Astrocyte (in vitro differentiated cells and primary cell): ENCODE results near the gene RSPH1. TPM values are rescaled to one million over a fixed set of nuclear protein-coding genes. Genes with fewer than 3 reads are reported as not detected.

Experiments used
- DNase-seq: peaks from one replicate; pipeline ENCODE4 v3.0.0-alpha.2; 2010; ENCODE audit warnings: low read depth
- FAIRE-seq: peaks from 2 replicates; lab custom pipeline; 2011; peaks lifted over from hg19 to GRCh38; lab: Jason Lieb, UNC
- H2AFZ ChIP-seq: 2 replicates; pipeline ENCODE4 v1.6.0; 2012; ENCODE audit warnings: low read depth, low read length, inconsistent platforms
- H3K27ac ChIP-seq: 2 replicates; pipeline ENCODE4 v1.5.1; 2011; ENCODE audit warnings: low read depth, low read length, inconsistent platforms
- H3K27me3 ChIP-seq: 2 replicates; pipeline ENCODE4 v1.6.0; 2011; ENCODE audit warnings: low read length, inconsistent platforms; ENCODE audit not compliant: insufficient read depth
- H3K36me3 ChIP-seq: 2 replicates; pipeline ENCODE4 v1.5.1; 2011; ENCODE audit warnings: low read length, inconsistent platforms; ENCODE audit not compliant: insufficient read depth
- H3K4me1 ChIP-seq: 2 replicates; pipeline ENCODE4 v1.5.1; 2011; ENCODE audit warnings: low read length, inconsistent platforms; ENCODE audit not compliant: insufficient read depth
- H3K4me2 ChIP-seq: 2 replicates; pipeline ENCODE4 v1.6.0; 2012; ENCODE audit warnings: low read length, inconsistent platforms
- H3K4me3 ChIP-seq: 2 replicates; pipeline ENCODE4 v1.5.1; 2011; ENCODE audit warnings: low read depth, mild to moderate bottlenecking, low read length, inconsistent platforms; ENCODE audit not compliant: insufficient read depth
- H3K79me2 ChIP-seq: 2 replicates; pipeline ENCODE4 v1.6.0; 2012; ENCODE audit warnings: mild to moderate bottlenecking, low read length, inconsistent platforms; ENCODE audit not compliant: insufficient read depth
- H3K9ac ChIP-seq: 2 replicates; pipeline ENCODE4 v1.6.0; 2012; ENCODE audit warnings: mild to moderate bottlenecking, low read length, inconsistent platforms
- H3K9me3 ChIP-seq: 2 replicates; pipeline ENCODE4 v1.5.1; 2012; ENCODE audit warnings: low read depth, mild to moderate bottlenecking, low read length, inconsistent platforms; ENCODE audit not compliant: insufficient read depth
- H4K20me1 ChIP-seq: 2 replicates; pipeline ENCODE4 v1.6.0; 2012; ENCODE audit warnings: low read length, inconsistent platforms; ENCODE audit not compliant: insufficient read depth
- H3K27ac Mint-ChIP-seq: one replicate; pipeline ENCODE4 v1.8.0; 2021; ENCODE audit warnings: mild to moderate bottlenecking, mixed read lengths; ENCODE audit not compliant: unreplicated experiment
- H3K27me3 Mint-ChIP-seq: one replicate; pipeline ENCODE4 v1.8.0; 2021; ENCODE audit warnings: low read depth, mixed read lengths; ENCODE audit not compliant: unreplicated experiment
- H3K36me3 Mint-ChIP-seq: one replicate; pipeline ENCODE4 v1.8.0; 2021; ENCODE audit warnings: low read depth, mixed read lengths; ENCODE audit not compliant: unreplicated experiment
- H3K4me1 Mint-ChIP-seq: one replicate; pipeline ENCODE4 v1.8.0; 2021; ENCODE audit warnings: low read depth, mixed read lengths; ENCODE audit not compliant: unreplicated experiment
- H3K4me3 Mint-ChIP-seq: one replicate; pipeline ENCODE4 v1.8.0; 2021; ENCODE audit warnings: mild to moderate bottlenecking, moderate library complexity, mixed read lengths; ENCODE audit not compliant: unreplicated experiment
- H3K9me3 Mint-ChIP-seq: one replicate; pipeline ENCODE4 v1.8.0; 2021; ENCODE audit warnings: mild to moderate bottlenecking, mixed read lengths; ENCODE audit not compliant: unreplicated experiment
- CTCF ChIP-seq: IDR thresholded peaks from 2 replicates; pipeline ENCODE4 v1.5.1; 2011; ENCODE audit warnings: low read depth, mild to moderate bottlenecking, inconsistent platforms, low read length, moderate library complexity; ENCODE audit not compliant: insufficient read depth
- EZH2 ChIP-seq: IDR thresholded peaks from 2 replicates; pipeline ENCODE4 v1.6.1; 2012; ENCODE audit warnings: mild to moderate bottlenecking, low read length, inconsistent platforms; ENCODE audit not compliant: insufficient read depth
- total RNA-seq: library from RNA; stranded (reverse); gene quantifications from 2 replicates; pipeline ENCODE4 v1.2.1, GENCODE V29; 2021

The RSPH1 gene
- total RNA-seq, 1 donor from 2014 or later = 0.43 TPM

GRCh38 chr21:42523211-42523610 lies 27.2 kb upstream of the RSPH1 start:
- no peak overlapping the region for H2AFZ ChIP-seq
- H3K4me3 ChIP-seq = no peak overlapping the region
- TF ChIP-seq CTCF = no peak
- TF ChIP-seq EZH2 = no peak
- H3K4me1 ChIP-seq = peaks cover 20% of the 10 kb centered on the region
- H3K4me2 ChIP-seq = no peak overlapping the region
- Mint-ChIP-seq H3K27me3 (peaks cover 10% of the 10 kb centered on the region), H3K9me3 (no peaks in the 10 kb centered on the region), H3K4me1 (peaks cover 16% of the 10 kb centered on the region), H3K4me3 (no peak overlapping the region), H3K27ac (no peak overlapping the region), H3K36me3 (peaks cover 16% of the 10 kb centered on the region)
- H3K27ac ChIP-seq = no peak overlapping the region
- no peak overlapping the region for H3K9ac ChIP-seq
- no peaks in the 10 kb centered on the region for H3K36me3 ChIP-seq
- H3K27me3 ChIP-seq = peaks cover 3% of the 10 kb centered on the region
- H4K20me1 ChIP-seq = peaks cover 4% of the 10 kb centered on the region
- FAIRE-seq (no peak), DNase-seq (no peak)
- H3K9me3 ChIP-seq = no peaks in the 10 kb centered on the region
- H3K79me2 ChIP-seq = no peaks in the 10 kb centered on the region

GRCh38 chr21:42522771-42523170 lies 26.7 kb upstream of the RSPH1 start:
- Histone ChIP-seq H3K9me3 (no peaks in the 10 kb centered on the region), H3K9ac (no peak overlapping the region), H2AFZ (no peak overlapping the region), H3K27me3 (peaks cover 3% of the 10 kb centered on the region), H3K4me3 (no peak overlapping the region), H3K4me2 (no peak overlapping the region), H3K4me1 (peaks cover 24% of the 10 kb centered on the region), H4K20me1 (peaks cover 4% of the 10 kb centered on the region), H3K79me2 (no peaks in the 10 kb centered on the region), H3K27ac (no peak overlapping the region), H3K36me3 (no peaks in the 10 kb centered on the region)
- H3K27ac Mint-ChIP-seq = no peak overlapping the region
- no peaks in the 10 kb centered on the region for H3K9me3 Mint-ChIP-seq
- DNase-seq = no peak
- H3K27me3 Mint-ChIP-seq = peaks cover 10% of the 10 kb centered on the region
- peaks cover 16% of the 10 kb centered on the region for H3K36me3 Mint-ChIP-seq
- no peak overlapping the region for H3K4me3 Mint-ChIP-seq
- no peak for FAIRE-seq
- no peak for TF ChIP-seq CTCF
- H3K4me1 Mint-ChIP-seq = peaks cover 20% of the 10 kb centered on the region

GRCh38 chr21:42522271-42522670 lies 26.2 kb upstream of the RSPH1 start:
- H3K27ac Mint-ChIP-seq = no peak overlapping the region
- no peak for TF ChIP-seq EZH2
- TF ChIP-seq CTCF = no peak
- H3K4me1 Mint-ChIP-seq = peaks cover 25% of the 10 kb centered on the region
- Histone ChIP-seq H3K4me1 (peaks cover 29% of the 10 kb centered on the region), H3K79me2 (no peaks in the 10 kb centered on the region), H3K9me3 (no peaks in the 10 kb centered on the region), H3K27me3 (peaks cover 3% of the 10 kb centered on the region), H3K9ac (no peak overlapping the region), H3K4me3 (no peak overlapping the region), H2AFZ (no peak overlapping the region), H3K4me2 (no peak overlapping the region), H4K20me1 (peaks cover 4% of the 10 kb centered on the region), H3K27ac (no peak overlapping the region), H3K36me3 (no peaks in the 10 kb centered on the region)
- no peak overlapping the region for H3K4me3 Mint-ChIP-seq
- DNase-seq = no peak
- FAIRE-seq = no peak
- peaks cover 16% of the 10 kb centered on the region for H3K36me3 Mint-ChIP-seq
- peaks cover 10% of the 10 kb centered on the region for H3K27me3 Mint-ChIP-seq
- H3K9me3 Mint-ChIP-seq = no peaks in the 10 kb centered on the region
